Hematopoietic multipotent progenitor cell treated with erythropoietin and hydrocortisone succinate and interleukin-3 and kit ligand, for 15 days (in vitro differentiated cells): ENCODE results near the gene AREG.

Source experiments
- DNase-seq: peaks from one replicate; pipeline ENCODE4 v3.0.0-alpha.2; 2015; ENCODE audit warnings: low spot score

AREG gene

GRCh38 chr4:74463123-74463522 lies 18.2 kb downstream of the AREG start:
- DNase-seq = no peak

- DNase-seq = no peak
These were observed 19.4 kb downstream of the AREG start for GRCh38 chr4:74464291-74464690.

- no peak for DNase-seq
These were observed 21.3 kb downstream of the AREG start for GRCh38 chr4:74466242-74466641.

- DNase-seq = no peak
These were observed 26.3 kb downstream of the AREG start for GRCh38 chr4:74471264-74471663.

GRCh38 chr4:74473155-74473811 lies 28.3 kb downstream of the AREG start:
- DNase-seq = no peak

GRCh38 chr4:74474345-74475090 lies 29.6 kb downstream of the AREG start:
- no peak for DNase-seq

- DNase-seq = no peak
These were observed 30.3 kb downstream of the AREG start for GRCh38 chr4:74475091-74475800.

- no peak for DNase-seq
These were observed 31.0 kb downstream of the AREG start for GRCh38 chr4:74475946-74476345.

GRCh38 chr4:74479009-74479408 lies 34.1 kb downstream of the AREG start:
- no peak for DNase-seq

GRCh38 chr4:74480267-74480666 lies 35.3 kb downstream of the AREG start:
- DNase-seq = no peak

- DNase-seq = no peak
These were observed 37.1 kb downstream of the AREG start for GRCh38 chr4:74481891-74482609.

- no peak for DNase-seq
These were observed 38.4 kb downstream of the AREG start for GRCh38 chr4:74483226-74483911.

- no peak for DNase-seq
These were observed 42.0 kb downstream of the AREG start for GRCh38 chr4:74486905-74487304.

GRCh38 chr4:74487771-74488170 lies 42.8 kb downstream of the AREG start:
- no peak for DNase-seq

GRCh38 chr4:74490736-74491135 lies 45.8 kb downstream of the AREG start:
- no peak for DNase-seq

- DNase-seq = no peak
These were observed 55.2 kb downstream of the AREG start for GRCh38 chr4:74499986-74500781.

GRCh38 chr4:74501579-74501978 lies 56.6 kb downstream of the AREG start:
- no peak for DNase-seq

- DNase-seq = no peak
These were observed 58.6 kb downstream of the AREG start for GRCh38 chr4:74503580-74503979.

GRCh38 chr4:74504212-74504611 lies 59.3 kb downstream of the AREG start:
- no peak for DNase-seq
